HG02852 (cell line): ENCODE data around the gene ARHGEF10L.

Source experiments
- ATAC-seq: cut with Tn5 transposase; IDR thresholded peaks from one replicate; pipeline ENCODE4 v1.9.1; 2021; ENCODE audit warnings: mild to moderate bottlenecking, moderate library complexity; ENCODE audit not compliant: unreplicated experiment

ARHGEF10L gene

GRCh38 chr1:17520473-17521319 lies 18.8 kb upstream of the ARHGEF10L start:
- ATAC-seq: no peak

GRCh38 chr1:17521946-17522612 lies 17.4 kb upstream of the ARHGEF10L start:
- ATAC-seq: no peak

- ATAC-seq: no peak
These were observed 16.0 kb upstream of the ARHGEF10L start for GRCh38 chr1:17523321-17524041.

- no peak for ATAC-seq
These were observed 14.9 kb upstream of the ARHGEF10L start for GRCh38 chr1:17524645-17525044.

- no peak for ATAC-seq
These were observed 13.4 kb upstream of the ARHGEF10L start for GRCh38 chr1:17525996-17526686.

- ATAC-seq: no peak
These were observed 12.2 kb upstream of the ARHGEF10L start for GRCh38 chr1:17527036-17527914.

GRCh38 chr1:17529381-17529780 lies 10.1 kb upstream of the ARHGEF10L start:
- ATAC-seq: no peak

- no peak for ATAC-seq
These were observed 8.2 kb upstream of the ARHGEF10L start for GRCh38 chr1:17531343-17531681.

- ATAC-seq: no peak
These were observed 7.6 kb upstream of the ARHGEF10L start for GRCh38 chr1:17531682-17532487.

GRCh38 chr1:17533201-17533600 lies 6.3 kb upstream of the ARHGEF10L start:
- ATAC-seq: no peak

- no peak for ATAC-seq
These were observed 4.1 kb upstream of the ARHGEF10L start for GRCh38 chr1:17535300-17535936.

- no peak for ATAC-seq
These were observed 1.5 kb upstream of the ARHGEF10L start for GRCh38 chr1:17538010-17538409.

GRCh38 chr1:17538428-17539117 lies 925 bp upstream of the ARHGEF10L start:
- no peak for ATAC-seq

- ATAC-seq: no peak
These were observed 401 bp upstream of the ARHGEF10L start for GRCh38 chr1:17539118-17539476.

GRCh38 chr1:17540255-17541001 lies 930 bp downstream of the ARHGEF10L start:
- no peak for ATAC-seq

- no peak for ATAC-seq
These were observed 3.1 kb downstream of the ARHGEF10L start for GRCh38 chr1:17542645-17543044.

- ATAC-seq: no peak
These were observed 5.4 kb downstream of the ARHGEF10L start for GRCh38 chr1:17544776-17545350.
